ENCODE results near the gene HES6.

HES6 gene

GRCh38 chr2:238239863-238240756, at the start of gene HES6:
Gene HES6 (minus strand): TSS chr2:238240038. CDS start chr2:238239905, 133 bp downstream.
- DNase-seq (ENCODE audit: low read depth in 2 of 2), result peak; percentile 70 to 71

GRCh38 chr2:238289574-238289973, 49.7 kb upstream of the HES6 start:
- DNase-seq (ENCODE audit: low read depth in 2 of 2), result no peak

DNA sequence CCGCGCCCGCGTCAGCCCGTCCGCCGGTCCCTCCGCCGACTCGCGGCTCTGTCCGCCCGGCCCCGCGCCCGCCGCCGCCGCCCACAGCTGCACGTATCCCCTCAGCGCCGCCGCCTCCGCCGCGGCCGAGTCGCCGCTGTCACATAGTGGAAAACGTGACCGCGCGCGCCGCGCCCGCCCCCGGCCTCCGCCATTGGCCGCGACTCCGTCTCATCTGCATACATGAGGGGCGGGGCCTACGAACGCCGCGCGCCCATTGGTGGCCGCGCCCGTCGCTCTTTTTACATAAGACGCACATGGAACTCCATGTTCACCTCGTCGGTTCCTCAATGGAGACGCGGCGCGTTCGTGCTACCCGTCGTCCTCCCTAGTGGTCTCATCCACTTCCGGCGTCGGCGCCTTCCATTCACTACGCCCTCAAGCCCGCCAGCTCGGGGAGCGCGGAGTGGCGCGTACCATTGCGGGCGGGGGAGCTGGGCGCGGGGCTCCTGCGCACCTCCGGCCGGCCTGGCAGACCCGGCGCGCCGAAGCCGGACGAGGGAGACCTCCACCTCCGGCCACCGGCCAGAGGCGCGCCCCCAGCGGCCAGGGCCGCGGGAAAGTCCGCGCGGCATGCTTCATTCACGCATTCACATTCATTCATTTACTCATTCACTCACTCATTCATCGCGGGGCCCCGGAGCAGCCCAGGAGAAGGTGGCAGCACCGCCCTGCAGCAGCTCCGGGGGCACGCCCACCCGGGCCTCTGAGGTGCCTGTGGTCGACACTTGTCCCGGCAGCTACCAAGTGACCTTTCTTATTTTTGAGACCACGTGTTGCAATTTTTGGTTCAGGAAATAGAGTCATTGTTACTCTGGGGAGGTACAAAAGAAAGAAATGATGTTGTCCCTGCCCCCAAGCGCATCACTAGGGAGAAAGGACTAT, 49.1 kb upstream of the HES6 start:
- DNase-seq (ENCODE audit: low read depth in 2 of 2), result peak; percentile 94 to 98

DNA sequence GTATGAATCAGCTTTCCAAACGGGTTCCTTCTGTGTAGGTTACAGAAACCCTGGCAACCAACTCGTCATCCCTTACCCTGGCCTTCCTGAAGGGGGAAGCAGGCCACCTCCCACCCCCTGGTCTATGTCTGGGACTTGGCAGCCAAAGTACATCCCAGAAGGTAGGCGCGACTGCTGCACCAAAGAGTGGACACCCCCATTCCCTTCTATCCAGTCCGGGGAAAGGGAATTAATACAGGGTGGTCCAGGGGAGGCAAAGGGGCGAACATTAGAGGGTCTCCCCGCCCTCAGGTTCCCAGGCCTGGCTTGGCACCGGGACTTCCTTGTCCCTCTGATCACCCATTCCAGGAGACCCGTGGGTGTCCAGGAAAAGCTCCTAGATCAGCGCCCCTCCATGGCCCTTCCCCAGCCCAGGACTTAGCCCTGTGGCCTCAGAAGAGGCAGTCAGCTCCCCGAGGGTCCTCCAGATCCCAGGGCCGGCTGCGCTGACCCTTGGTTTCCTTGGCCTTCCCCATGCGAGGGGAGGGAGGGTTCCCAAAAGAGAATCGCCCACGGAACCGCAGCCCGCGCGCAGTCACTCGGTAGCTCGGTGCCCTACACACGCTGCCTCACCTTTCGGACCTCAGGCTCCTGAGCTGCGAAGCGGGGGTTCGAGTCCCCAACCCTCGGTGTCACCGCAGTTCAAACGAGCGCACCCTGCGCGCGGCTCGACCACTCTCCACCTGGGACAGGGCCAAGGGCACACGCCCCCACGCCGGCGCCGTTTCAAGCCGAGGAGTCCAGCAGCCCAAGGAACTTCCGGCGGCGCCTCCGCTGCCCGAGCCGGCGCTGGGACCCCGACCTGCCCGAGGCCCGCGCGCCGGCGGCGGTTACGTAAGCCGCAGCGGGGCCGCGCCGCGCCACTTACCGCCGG, 48.2 kb upstream of the HES6 start, which contains the start of gene PER2:
Gene PER2 (minus strand): TSS at position 874 of the 913 bp plus-strand sequence. CDS start 10,674 bp downstream, outside the sequence.
- peak; percentile 15 to 30 for DNase-seq (ENCODE audit: low read depth in 2 of 2)

DNA sequence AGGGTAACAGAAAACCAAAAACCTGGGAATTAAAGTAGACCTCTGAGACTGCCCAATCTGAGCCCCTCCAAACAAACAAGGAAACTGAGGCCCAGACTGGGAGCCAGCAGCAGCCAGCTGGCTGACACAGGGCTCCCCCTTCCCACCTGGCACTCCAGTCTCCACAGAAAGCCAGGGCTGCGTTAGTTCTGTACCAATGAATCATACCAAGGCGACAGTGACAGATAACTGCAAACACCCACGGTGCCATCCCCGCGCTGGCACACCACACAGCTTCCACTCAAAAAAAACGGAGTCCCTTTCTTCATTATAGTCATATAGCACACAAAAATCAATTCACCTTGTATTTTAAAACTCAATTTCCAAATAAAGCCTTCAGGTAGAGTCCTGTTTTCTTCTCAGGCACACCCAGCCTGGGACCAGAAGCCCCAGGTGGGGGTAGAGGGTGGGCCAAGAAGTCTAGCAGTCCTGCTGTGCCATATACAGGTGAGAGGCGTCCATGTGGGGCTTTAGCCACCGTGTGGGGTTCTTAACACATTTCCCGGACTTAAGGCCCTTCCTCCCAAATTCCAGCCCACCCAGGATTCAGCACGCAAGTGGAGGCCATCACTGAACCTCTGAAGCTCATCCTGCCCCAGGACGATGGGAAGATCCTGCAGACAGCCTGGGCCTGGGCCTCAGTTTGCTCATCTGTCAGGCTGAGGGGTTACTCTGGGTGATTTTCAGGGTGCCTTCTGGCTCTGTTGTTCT, 47.3 kb upstream of the HES6 start:
- peak in 1 of 2 donors; percentile 39 for DNase-seq (ENCODE audit: low read depth in 2 of 2)

- DNase-seq (ENCODE audit: low read depth in 2 of 2), result no peak
Measured at GRCh38 chr2:238286551-238286950, 46.7 kb upstream of the HES6 start.

DNA sequence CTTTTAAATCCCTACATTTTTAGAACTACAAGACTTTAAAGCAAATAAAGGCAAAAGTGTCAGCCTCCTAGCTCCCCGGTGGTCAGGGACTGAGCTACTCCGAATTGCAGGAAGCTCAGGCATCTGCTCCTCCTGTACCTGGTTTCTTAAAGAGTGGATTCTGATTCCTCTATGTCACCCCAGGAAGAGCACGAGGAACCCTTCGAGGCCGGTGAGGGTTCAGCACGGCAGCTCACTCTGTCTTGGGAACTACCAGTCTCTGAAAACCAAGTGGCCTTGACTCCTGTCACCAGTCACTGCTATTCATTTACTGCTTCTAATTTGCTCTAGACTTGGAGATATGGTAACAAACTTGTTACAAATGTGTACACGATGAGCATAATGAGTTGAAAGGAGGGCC, 46.3 kb upstream of the HES6 start:
- no peak for DNase-seq (ENCODE audit: low read depth in 2 of 2)

DNA sequence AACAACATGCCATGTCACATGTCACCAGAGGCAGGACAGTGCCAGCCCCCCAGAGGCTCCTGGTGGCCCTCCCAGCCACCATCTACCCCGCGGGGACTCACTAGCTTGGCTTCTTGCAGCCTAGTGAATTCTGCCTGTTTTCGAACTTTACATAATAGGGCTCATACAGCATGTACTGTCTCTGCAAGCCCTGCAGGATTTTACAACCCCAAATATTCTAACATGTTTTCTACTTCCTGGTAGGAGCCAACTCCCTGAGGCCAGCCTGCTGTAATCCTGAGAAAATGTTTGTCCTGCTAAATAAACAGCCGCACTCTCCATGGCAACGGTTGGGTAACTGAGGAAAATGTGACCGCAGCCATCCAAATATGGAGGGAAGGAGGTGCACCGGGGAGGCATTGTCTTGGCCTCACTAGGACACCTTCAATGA, 45.8 kb upstream of the HES6 start:
- DNase-seq (ENCODE audit: low read depth in 2 of 2), result no peak

- DNase-seq (ENCODE audit: low read depth in 2 of 2), result no peak
Measured at GRCh38 chr2:238284802-238285515, 45.1 kb upstream of the HES6 start.

DNA sequence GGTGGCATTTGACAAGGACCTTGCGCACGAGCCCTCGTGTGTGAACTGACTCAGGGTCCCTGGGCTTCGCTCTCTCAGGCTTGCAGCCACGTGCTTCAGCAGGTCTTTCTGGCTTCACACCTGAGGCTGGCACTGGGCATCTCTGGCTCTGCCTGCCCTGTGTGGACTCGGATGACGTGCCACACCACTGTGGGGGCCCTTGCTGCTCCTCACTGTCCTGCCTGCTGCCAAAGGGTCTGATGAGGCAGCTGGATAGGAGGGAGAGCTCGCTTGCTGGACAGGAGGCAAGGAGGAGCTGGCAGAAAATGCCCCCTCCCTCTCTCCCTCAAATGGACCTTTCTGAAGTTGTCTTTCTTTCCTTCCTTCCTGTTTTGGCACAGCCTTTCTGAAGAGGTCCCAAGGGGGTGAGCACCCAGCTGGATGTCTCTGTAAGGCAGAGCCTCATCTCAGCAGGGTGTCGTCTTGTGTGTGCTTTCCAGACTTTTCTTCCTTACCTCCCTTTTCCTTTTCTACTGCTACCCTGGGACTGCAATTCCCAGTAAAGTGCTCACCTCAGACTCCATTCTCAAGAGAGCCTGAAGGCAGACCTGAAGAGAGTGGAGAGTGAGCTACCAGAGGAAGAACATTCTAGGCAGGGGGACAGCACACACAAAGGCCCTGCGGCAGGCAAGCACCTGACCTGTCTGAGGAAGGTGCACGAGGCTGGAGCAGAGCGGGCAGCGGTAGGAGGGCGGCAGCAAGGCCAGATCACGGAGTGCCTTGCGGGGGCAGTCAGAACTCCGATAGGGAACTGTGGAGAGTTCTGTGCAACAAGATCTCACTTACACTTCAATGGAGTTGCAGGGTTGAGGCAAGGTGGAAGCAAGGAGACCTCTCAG, 43.3 kb upstream of the HES6 start:
- DNase-seq (ENCODE audit: low read depth in 2 of 2), result no peak

- no peak for DNase-seq (ENCODE audit: low read depth in 2 of 2)
Measured at GRCh38 chr2:238281826-238282480, 42.1 kb upstream of the HES6 start.

DNA sequence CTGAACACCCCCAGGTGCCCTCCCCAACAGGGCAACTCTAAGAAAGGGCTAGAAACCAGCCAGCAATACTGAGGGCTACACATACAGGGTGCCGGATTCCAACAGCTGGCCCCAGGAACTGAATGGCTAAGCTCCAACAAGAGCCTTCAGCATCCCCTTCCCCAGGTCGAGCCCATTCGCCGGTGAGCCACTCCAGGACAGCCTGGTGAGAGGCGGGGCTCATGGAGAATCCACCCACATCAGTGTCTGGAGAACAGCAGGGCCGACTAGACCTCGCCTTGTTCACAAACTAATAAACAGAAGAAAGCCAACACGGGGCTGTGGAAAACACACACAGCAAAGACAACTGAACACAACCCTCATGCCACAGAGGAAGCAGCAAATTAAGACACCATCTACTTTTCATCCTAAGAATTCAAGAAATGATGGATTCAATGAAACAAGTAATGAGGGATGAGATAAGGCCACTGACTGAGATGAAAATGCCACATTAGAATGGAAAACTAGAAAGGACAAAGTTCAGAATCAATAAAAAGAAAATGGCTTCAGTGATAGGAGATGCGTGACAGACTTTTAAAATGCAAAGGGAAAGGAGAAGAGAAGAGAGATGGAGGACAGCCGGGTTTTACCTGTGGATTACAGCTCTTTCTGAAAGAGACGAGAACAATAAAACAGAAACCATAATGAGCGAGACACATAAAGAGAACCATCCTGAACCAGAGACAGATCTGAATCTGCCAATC, 40.4 kb upstream of the HES6 start:
- DNase-seq (ENCODE audit: low read depth in 2 of 2), result no peak

- DNase-seq (ENCODE audit: low read depth in 2 of 2), result no peak
Measured at GRCh38 chr2:238279324-238279682, 39.5 kb upstream of the HES6 start.

GRCh38 chr2:238278626-238279323, 38.9 kb upstream of the HES6 start:
- no peak for DNase-seq (ENCODE audit: low read depth in 2 of 2)

DNA sequence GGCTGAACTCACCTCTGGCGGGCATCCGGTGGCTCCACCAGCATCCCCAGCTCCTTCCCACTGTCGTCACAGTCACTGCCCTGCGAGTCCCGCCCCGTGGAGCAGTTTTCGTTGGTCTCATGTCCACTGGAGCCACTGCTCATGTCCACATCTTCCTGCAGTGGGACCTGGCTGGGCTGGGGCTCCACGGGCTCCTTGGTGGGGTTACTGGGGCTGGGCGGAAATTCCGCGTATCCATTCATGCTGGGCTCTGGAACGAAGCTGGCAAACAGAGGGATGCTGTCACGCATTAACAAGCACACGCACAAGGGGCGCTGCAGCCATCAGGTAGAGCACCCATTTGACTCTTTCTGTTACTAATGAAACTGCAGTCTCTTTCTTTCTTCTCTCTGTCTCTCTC, 37.9 kb upstream of the HES6 start:
- DNase-seq (ENCODE audit: low read depth in 2 of 2), result no peak

- DNase-seq (ENCODE audit: low read depth in 2 of 2), result no peak
Measured at GRCh38 chr2:238274152-238274865, 34.5 kb upstream of the HES6 start.
